ENCODE results near the gene ZNF624.
"Not testable (repeated sequence)": the region's sequence is repeated elsewhere in the genome, so short reads cannot be mapped to it uniquely, and the experiment has no call there.

ZNF624 gene

GRCh38 chr17:16653367-16654041, at the start of gene ZNF624:
Gene ZNF624 (minus strand): TSS chr17:16653850.
- peak; percentile 77 for DNase-seq (ENCODE audit: low read depth)

DNA sequence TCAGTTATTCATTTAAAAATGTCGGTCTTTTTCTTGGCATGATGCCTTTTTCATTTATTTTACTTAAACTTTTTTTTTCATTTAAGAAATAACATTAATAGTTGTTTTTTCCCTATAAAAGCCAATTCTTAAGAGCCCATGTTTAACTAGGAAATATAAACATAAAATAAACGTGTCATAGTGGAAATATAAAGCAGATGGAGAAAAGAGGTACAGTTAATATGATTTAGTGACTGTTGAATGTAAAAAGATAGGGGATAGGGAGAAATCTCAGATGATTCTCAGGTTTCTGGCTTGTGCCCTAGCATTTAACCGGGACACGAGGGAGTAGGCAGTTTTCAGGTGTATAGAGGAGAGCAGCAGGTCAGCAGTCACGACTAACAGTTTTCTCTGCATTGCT, 44.0 kb upstream of the ZNF624 start:
- not testable (repeated sequence) for DNase-seq (ENCODE audit: low read depth)

- DNase-seq (ENCODE audit: low read depth) = not testable (repeated sequence)
Measured at GRCh38 chr17:16690447-16690846, 36.8 kb upstream of the ZNF624 start.

- peak; percentile 10 for DNase-seq (ENCODE audit: low read depth)
Measured at GRCh38 chr17:16689731-16690281, 36.2 kb upstream of the ZNF624 start, which contains the start of gene CCDC144A. Gene CCDC144A (plus strand): TSS chr17:16690241. CDS start chr17:16690401, 160 bp downstream.

DNA sequence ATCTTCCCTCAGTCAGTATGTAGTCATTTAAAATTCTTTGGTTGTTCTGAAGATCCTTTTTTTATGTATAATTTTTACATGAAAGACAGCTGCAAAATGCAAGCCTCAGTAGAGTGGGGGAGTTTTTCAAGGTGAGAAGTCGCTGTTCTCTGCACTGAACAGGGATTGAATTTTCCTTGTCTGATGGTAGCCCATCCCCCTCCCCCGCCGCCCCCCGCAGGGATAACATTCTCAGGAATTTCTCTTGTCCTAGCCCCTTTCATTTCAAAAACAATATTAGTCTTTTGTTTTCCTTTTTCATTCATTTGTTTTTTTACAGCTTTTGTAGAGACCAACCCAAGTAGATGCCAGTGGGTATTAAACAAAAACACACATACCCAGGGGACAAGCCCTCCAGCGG, 33.5 kb upstream of the ZNF624 start:
- not testable (repeated sequence) for DNase-seq (ENCODE audit: low read depth)

DNA sequence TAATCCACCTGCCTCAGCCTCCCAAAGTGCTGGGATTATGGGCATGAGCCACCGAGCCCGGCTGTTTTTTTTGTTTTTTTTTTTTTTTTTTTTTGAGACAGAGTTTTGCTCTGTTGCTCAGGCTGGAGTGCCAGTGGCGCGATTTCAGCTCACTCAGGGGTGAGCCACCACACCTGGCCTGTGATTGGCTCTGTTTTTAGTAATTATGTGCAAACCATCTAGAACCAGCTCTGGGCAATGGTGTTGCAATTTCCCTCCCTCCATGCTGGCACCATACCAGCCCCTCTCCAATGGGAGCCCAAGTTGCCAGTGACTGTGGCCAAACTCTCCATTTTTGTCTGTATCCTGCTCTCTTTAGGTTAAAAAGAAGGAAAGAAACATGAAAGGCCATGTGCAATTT, 32.4 kb upstream of the ZNF624 start:
- not testable (repeated sequence) for DNase-seq (ENCODE audit: low read depth)

- not testable (repeated sequence) for DNase-seq (ENCODE audit: low read depth)
Measured at GRCh38 chr17:16683290-16684138, 29.9 kb upstream of the ZNF624 start.

DNA sequence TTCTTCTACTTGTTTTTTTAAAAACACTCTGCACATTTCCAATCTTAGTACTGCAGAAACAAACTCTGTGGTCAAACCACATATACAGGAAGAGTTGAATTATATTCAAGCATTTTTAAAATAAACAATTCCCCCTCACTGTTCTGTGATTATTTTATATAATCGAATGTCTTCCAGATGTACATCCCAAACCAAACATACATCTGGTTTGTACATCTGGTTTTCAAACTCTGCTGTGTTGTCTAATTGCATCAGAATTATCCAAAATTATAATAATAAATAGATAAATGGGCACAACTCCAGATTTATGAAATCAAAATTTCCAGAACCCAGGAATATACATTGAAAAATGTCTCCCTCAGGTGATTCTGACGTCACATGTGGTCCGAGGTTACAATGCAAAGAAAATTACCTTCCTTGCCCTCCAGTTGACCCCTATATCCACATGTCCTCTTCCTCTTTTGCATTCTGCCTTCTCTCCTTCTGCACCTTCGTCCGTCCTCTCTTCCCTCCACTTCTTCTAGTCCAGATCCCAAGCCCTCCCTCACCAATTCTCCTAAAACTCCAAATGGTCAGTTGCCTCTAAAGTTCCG, 23.1 kb upstream of the ZNF624 start:
- no peak for DNase-seq (ENCODE audit: low read depth)

- DNase-seq (ENCODE audit: low read depth) = not testable (repeated sequence)
Measured at GRCh38 chr17:16666907-16667636, 13.4 kb upstream of the ZNF624 start.

- not testable (repeated sequence) for DNase-seq (ENCODE audit: low read depth)
Measured at GRCh38 chr17:16666553-16666906, 12.9 kb upstream of the ZNF624 start.

DNA sequence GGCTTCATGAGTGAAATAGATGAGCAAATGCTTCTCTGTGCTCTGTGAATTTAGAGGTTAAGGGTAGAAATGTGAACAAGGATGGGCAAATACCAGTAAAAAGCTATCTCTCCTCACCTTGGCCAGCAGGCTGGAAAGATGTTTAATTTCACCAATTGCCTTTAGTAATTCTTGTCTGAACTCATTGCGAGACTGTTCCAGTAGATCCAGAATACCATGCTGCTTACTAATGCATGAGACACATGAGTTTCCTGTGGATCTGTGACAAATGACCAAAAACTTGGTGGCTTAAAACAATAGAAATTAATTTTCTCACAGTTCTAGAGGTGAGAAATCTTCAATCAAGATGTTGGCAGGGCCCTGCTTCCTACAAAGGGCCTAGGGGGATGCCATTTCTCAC, 9.3 kb upstream of the ZNF624 start:
- no peak for DNase-seq (ENCODE audit: low read depth)

DNA sequence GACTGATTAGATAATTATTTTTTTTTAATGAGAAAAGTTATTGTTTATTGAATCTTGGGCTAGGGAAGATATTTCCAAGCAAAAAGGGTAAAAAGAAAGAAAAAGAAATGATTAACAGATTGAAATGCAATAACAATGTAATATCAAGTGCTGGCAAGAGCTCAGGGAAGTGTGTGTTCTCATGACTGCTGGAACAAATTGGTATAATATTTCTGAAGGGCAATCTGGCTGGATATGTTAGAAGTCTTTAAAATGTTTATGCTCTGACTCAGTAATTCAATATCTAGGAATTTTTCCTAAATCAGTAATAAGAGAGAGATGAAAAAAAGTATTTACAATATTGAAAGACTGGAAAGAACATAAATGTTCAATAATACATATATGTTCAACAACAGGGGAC, 7.6 kb upstream of the ZNF624 start:
- no peak for DNase-seq (ENCODE audit: low read depth)

- no peak for DNase-seq (ENCODE audit: low read depth)
Measured at GRCh38 chr17:16652847-16653366, 743 bp downstream of the ZNF624 start.

DNA sequence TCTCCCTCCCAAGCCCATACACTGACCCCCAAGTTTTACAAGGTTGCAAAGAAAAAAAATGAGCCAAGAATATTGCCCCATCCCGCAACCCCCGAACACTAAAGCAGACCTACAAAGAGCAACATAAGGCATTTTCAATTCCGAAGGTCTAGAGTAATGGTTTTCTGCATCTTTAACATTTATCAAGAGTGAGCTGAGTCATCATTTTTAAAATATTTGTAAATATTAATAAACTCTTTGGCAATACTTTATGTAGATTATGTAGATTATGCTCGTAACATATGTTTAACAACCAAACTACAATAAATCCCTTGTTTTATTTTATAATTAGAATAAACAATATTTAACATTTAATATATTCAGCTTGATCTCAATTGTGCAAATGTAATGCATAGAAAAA, 1.4 kb downstream of the ZNF624 start:
- no peak for DNase-seq (ENCODE audit: low read depth)

- no peak for DNase-seq (ENCODE audit: low read depth)
Measured at GRCh38 chr17:16649585-16649984, 4.1 kb downstream of the ZNF624 start.

- DNase-seq (ENCODE audit: low read depth) = no peak
Measured at GRCh38 chr17:16639438-16639837, 14.2 kb downstream of the ZNF624 start.

GRCh38 chr17:16623282-16623681, 30.4 kb downstream of the ZNF624 start:
- no peak for DNase-seq (ENCODE audit: low read depth)

DNA sequence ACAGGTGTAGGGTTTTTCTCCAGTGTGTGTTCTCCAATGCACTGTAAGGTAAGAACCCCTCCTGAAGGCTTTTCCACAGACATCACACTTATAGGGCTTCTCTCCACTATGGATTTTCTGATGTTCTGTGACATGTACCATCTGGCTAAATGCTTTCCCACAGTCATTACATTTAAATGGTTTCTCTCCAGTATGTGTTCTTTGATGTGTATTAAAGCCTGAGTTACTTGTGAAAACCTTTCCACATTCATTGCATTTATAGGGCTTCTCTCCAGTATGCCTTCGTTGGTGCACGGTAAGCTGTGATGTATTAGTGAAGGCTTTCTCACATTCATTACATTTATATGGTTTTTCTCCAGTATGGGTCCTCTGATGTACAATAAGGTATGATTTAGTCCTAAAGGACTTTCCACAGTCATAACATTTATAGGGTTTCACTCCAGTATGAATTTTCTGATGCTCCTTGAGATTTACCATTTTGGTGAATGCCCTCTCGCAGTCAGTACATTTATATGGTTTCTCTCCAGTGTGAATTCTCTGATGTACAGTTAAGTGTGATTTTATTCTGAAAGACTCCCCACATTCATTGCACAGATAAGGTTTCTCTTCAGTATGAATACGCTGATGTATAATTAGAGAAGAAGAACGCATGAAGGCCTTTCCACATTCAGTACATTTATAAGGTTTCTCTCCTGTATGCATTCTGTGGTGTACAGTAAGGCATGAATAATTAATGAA, 30.9 kb downstream of the ZNF624 start:
- no peak for DNase-seq (ENCODE audit: low read depth)

GRCh38 chr17:16617481-16618060, 36.1 kb downstream of the ZNF624 start:
- no peak for DNase-seq (ENCODE audit: low read depth)

GRCh38 chr17:16599537-16599936, 54.1 kb downstream of the ZNF624 start:
- DNase-seq (ENCODE audit: low read depth) = no peak

All from activated T-helper 1 cell treated with Interleukin-2 at 50 U/mL for 16 hours (primary cell).